ENCODE data around the gene TTLL12. TPM values are rescaled to one million over a fixed set of nuclear protein-coding genes. Genes with fewer than 3 reads are reported as not detected.

Gene TTLL12
- total and polyA plus RNA-seq, 2 of the 8 experiments (the other 6 are each of a cell fraction or from before 2014, with no cell fraction given) = 101 to 124 TPM

- Histone ChIP-seq H3K9me3 (ENCODE audit: insufficient read depth in 2 of 2, low read depth in 1 of 2, low read length in 1 of 2) (no peaks in the 10 kb centered on the region), H3K79me1 (ENCODE audit: low read depth, low read length) (no peaks in the 10 kb centered on the region), H2AFZ (ENCODE audit: low read length) (no peak overlapping the region), H3K27me3 (replicated peaks in 1 of 4; ENCODE audit: control insufficient read depth in 3 of 4, extremely low read depth in 1 of 4, insufficient read depth in 3 of 4, low read length in 3 of 4) (no peaks in the 10 kb centered on the region), H3K36me3 (ENCODE audit: control insufficient read depth in 2 of 4, insufficient read depth in 4 of 4, low read length in 3 of 4) (peaks cover 4 to 12% (median 11%) of the 10 kb centered on the region in 4 experiments; a peak in 7 of 8 replicates), H2BK20ac (ENCODE audit: low read length) (no peak overlapping the region), H3K4me3 (ENCODE audit: extremely low read depth in 1 of 4, insufficient read depth in 2 of 4, low read depth in 3 of 4, low read length in 4 of 4) (no peak overlapping the region), H4K20me1 (replicated peaks in 1 of 2; ENCODE audit: control insufficient read depth in 1 of 2, insufficient read depth in 2 of 2, low read length in 2 of 2) (peaks cover 0 to 2% of the 10 kb centered on the region in 2 experiments), H3K14ac (ENCODE audit: insufficient read length) (no peak overlapping the region), H3K23ac (ENCODE audit: insufficient read length) (no peak overlapping the region), H4K91ac (replicated peaks; ENCODE audit: insufficient read length, low read length) (no peak overlapping the region), H2BK12ac (ENCODE audit: low read depth, low read length) (no peak overlapping the region), H4K5ac (ENCODE audit: insufficient read length, low read depth, low read length) (no peak overlapping the region), H3K56ac (replicated peaks; ENCODE audit: insufficient read length, low read depth, low read length) (no peak overlapping the region), H3K9ac (replicated peaks in 1 of 4; ENCODE audit: extremely low read depth in 1 of 4, low read depth in 3 of 4, low read length in 3 of 4) (no peak overlapping the region), H3K4me1 (replicated peaks in 1 of 4; ENCODE audit: control insufficient read depth in 3 of 4, insufficient read depth in 4 of 4, low read length in 3 of 4) (no peaks in the 10 kb centered on the region; a peak in 1 of 7 replicates), H3K27ac (ENCODE audit: low read depth, low read length) (no peak overlapping the region), H2BK120ac (replicated peaks; ENCODE audit: low read depth, low read length) (no peak overlapping the region), H2AK5ac (ENCODE audit: low read depth, low read length) (no peak overlapping the region), H3K4ac (replicated peaks; ENCODE audit: insufficient read length, low read depth, low read length) (no peak overlapping the region), H3K23me2 (ENCODE audit: low read depth, low read length) (no peaks in the 10 kb centered on the region), H3K4me2 (ENCODE audit: insufficient read depth in 1 of 2, low read depth in 2 of 2, low read length in 2 of 2) (no peak overlapping the region), H4K8ac (ENCODE audit: extremely low read depth, insufficient read depth, low read length) (no peak overlapping the region; the same call in 1 of the 2 replicates), H2BK5ac (ENCODE audit: low read depth, low read length) (no peak overlapping the region), H3K18ac (ENCODE audit: extremely low read depth, low read length) (no peak overlapping the region), H3K79me2 (ENCODE audit: control insufficient read depth in 1 of 2, insufficient read depth in 2 of 2, low read length in 2 of 2) (no peaks in the 10 kb centered on the region), H2BK15ac (ENCODE audit: low read length) (no peak overlapping the region)
- WGBS, 2 experiments (ENCODE audit: extremely low coverage in 1 of 2, insufficient coverage in 1 of 2, insufficient read length in 1 of 2, insufficient replicate concordance in 2 of 2, low coverage in 1 of 2, low lambda C conversion rate in 2 of 2, missing lambda C conversion rate in 1 of 2) = 93% methylated on average over 12 of the region's 16 CpGs; no CpG with 5 or more reads in 1 of the 2 experiments
- DNase-seq (ENCODE audit: low read depth in 1 of 2, low spot score in 2 of 2) = no peak
- POLR2A ChIA-PET (ENCODE audit: partially characterized antibody) = interaction anchor here (0.8 to 4.7 kb wide), 11 partner anchors 8 to 306 kb away, joined by 3 to 29 read pairs (median 4); partner anchors contain the start of gene MCAT
- FAIRE-seq = no peak
- CTCF ChIA-PET (ENCODE audit: partially characterized antibody) = interaction anchor here (0.5 to 4.1 kb wide), 8 partner anchors 35 to 1248 kb away, joined by 3 to 17 read pairs (median 4); no protein-coding TSS in a partner anchor
- TF ChIP-seq CBX8 (IDR thresholded peaks at IDR 0.05; ENCODE audit: borderline replicate concordance, low read depth, low read length) = no peak
- TF ChIP-seq E2F6 (IDR thresholded peaks at IDR 0.05) = no peak
- TF ChIP-seq CHD1 (IDR thresholded peaks at IDR 0.05; ENCODE audit: low read depth, low read length) = no peak
- no peak for TF ChIP-seq RXRA (IDR thresholded peaks at IDR 0.05; ENCODE audit: insufficient read depth, low read depth, low read length)
- no peak for TF ChIP-seq MAFK (IDR thresholded peaks at IDR 0.05; ENCODE audit: low read depth, low read length)
- no peak for TF ChIP-seq ZNF274 (IDR thresholded peaks at IDR 0.05; ENCODE audit: borderline replicate concordance, extremely low read depth, low read length)
- no peak for TF ChIP-seq CTCF (IDR thresholded peaks at IDR 0.05; ENCODE audit: control extremely low read depth in 1 of 3, insufficient read depth in 1 of 3, low read depth in 1 of 3, low read length in 3 of 3)
- no peak for TF ChIP-seq CREB1 (IDR thresholded peaks at IDR 0.05)
- no peak for TF ChIP-seq BACH1 (IDR thresholded peaks at IDR 0.05; ENCODE audit: low read length)
- no peak for TF ChIP-seq POLR2A (IDR thresholded peaks at IDR 0.05; ENCODE audit: control extremely low read depth in 1 of 2, low read depth in 2 of 2, low read length in 2 of 2)
- TF ChIP-seq RFX5 (IDR thresholded peaks at IDR 0.05; ENCODE audit: borderline replicate concordance, low read depth, low read length) = no peak
- TF ChIP-seq GTF2F1 (IDR thresholded peaks at IDR 0.05; ENCODE audit: borderline replicate concordance, low read depth, low read length) = no peak
These were observed 22.3 kb downstream of the TTLL12 start for GRCh38 chr22:43164636-43165035.
